ENCODE measurements around the gene SLC19A2. TPM values are rescaled to one million over a fixed set of nuclear protein-coding genes. Genes with fewer than 3 reads are reported as not detected.

SLC19A2 gene
- polyA plus RNA-seq, 1 donor from 2014 or later, result 45.8 TPM

- TF ChIP-seq SMC3 (conservative IDR thresholded peaks at IDR 0.05; ENCODE audit: poor library complexity), result no peak
- TF ChIP-seq EZH2 (IDR thresholded peaks at IDR 0.05; ENCODE audit: borderline replicate concordance, insufficient read depth, low read length, poor library complexity, severe bottlenecking), result no peak
- no peak for TF ChIP-seq RAD21 (conservative IDR thresholded peaks at IDR 0.05)
These were observed 27.5 kb upstream of the SLC19A2 start (continued) for GRCh38 chr1:169513208-169513607.

- no peak overlapping the region for H3K4me3 ChIP-seq (ENCODE audit: low read length)
- H3K9me2 ChIP-seq (ENCODE audit: insufficient read depth, low read length), result no peaks in the 10 kb centered on the region
- no peak overlapping the region for H3K4me2 ChIP-seq (ENCODE audit: low read length)
- H3K9ac ChIP-seq (ENCODE audit: low read length), result no peak overlapping the region
- no peaks in the 10 kb centered on the region for H3F3A ChIP-seq (ENCODE audit: insufficient read depth, low read length, poor library complexity, severe bottlenecking)
- no peaks in the 10 kb centered on the region for H4K20me1 ChIP-seq (ENCODE audit: insufficient read depth)
- no peaks in the 10 kb centered on the region for H3K9me3 ChIP-seq (ENCODE audit: low read length)
- H3K79me2 ChIP-seq (replicated peaks; ENCODE audit: insufficient read depth, low read length), result no peaks in the 10 kb centered on the region
- H2AFZ ChIP-seq (ENCODE audit: low read depth, low read length), result no peak overlapping the region
- H3K27ac ChIP-seq (ENCODE audit: low read length), result no peak overlapping the region
- no peaks in the 10 kb centered on the region for H3K27me3 ChIP-seq (ENCODE audit: insufficient read depth, low read depth, low read length)
- TF ChIP-seq EZH2 (IDR thresholded peaks at IDR 0.05; ENCODE audit: borderline replicate concordance, insufficient read depth, low read length, poor library complexity, severe bottlenecking) (no peak), POLR2AphosphoS5 (IDR thresholded peaks at IDR 0.05) (no peak), CTCF (IDR thresholded peaks at IDR 0.05; ENCODE audit: poor library complexity, severe bottlenecking) (no peak), RAD21 (conservative IDR thresholded peaks at IDR 0.05) (no peak), MXI1 (conservative IDR thresholded peaks at IDR 0.05; ENCODE audit: poor library complexity, severe bottlenecking) (no peak), TAF1 (IDR thresholded peaks at IDR 0.05; ENCODE audit: low read depth) (no peak), EP300 (conservative IDR thresholded peaks at IDR 0.05; ENCODE audit: poor library complexity, severe bottlenecking) (no peak), SMC3 (conservative IDR thresholded peaks at IDR 0.05; ENCODE audit: poor library complexity) (no peak), REST (IDR thresholded peaks at IDR 0.05; ENCODE audit: borderline replicate concordance) (no peak)
- no peaks in the 10 kb centered on the region for H3K36me3 ChIP-seq (ENCODE audit: insufficient read depth, low read length)
These were observed 25.7 kb upstream of the SLC19A2 start for GRCh38 chr1:169511316-169512005.

DNA sequence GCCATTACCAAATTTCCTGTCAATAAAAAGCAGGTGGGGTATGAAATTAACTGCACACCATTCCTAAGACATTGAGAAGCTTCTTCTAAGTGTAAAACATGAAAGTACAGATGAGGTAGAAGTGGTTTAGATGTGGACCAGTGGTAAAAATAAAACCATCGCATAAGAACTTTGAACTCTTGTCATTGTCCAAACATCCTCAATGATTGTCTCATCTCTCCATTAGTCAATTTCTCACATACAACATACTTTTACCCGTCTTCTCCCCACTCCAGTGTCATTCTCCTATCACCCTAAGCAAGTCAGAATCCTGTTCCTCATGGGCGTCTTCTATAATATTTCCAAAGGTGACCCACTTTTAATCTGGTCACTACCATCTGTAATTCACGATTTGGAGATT, 24.3 kb upstream of the SLC19A2 start:
- Histone ChIP-seq H3K4me2 (ENCODE audit: low read length) (no peak overlapping the region), H4K20me1 (ENCODE audit: insufficient read depth) (no peaks in the 10 kb centered on the region), H3K27me3 (ENCODE audit: insufficient read depth, low read depth, low read length) (no peaks in the 10 kb centered on the region), H3K36me3 (ENCODE audit: insufficient read depth, low read length) (no peaks in the 10 kb centered on the region), H3K9me3 (ENCODE audit: low read length) (no peaks in the 10 kb centered on the region), H2AFZ (ENCODE audit: low read depth, low read length) (no peak overlapping the region), H3K9me2 (ENCODE audit: insufficient read depth, low read length) (no peaks in the 10 kb centered on the region), H3K4me3 (ENCODE audit: low read length) (no peak overlapping the region), H3F3A (ENCODE audit: insufficient read depth, low read length, poor library complexity, severe bottlenecking) (no peaks in the 10 kb centered on the region), H3K79me2 (replicated peaks; ENCODE audit: insufficient read depth, low read length) (no peaks in the 10 kb centered on the region), H3K27ac (ENCODE audit: low read length) (no peak overlapping the region), H3K9ac (ENCODE audit: low read length) (no peak overlapping the region)
- TF ChIP-seq EZH2 (IDR thresholded peaks at IDR 0.05; ENCODE audit: borderline replicate concordance, insufficient read depth, low read length, poor library complexity, severe bottlenecking) (no peak), POLR2AphosphoS5 (IDR thresholded peaks at IDR 0.05) (no peak), REST (IDR thresholded peaks at IDR 0.05; ENCODE audit: borderline replicate concordance) (no peak), SMC3 (conservative IDR thresholded peaks at IDR 0.05; ENCODE audit: poor library complexity) (no peak), TAF1 (IDR thresholded peaks at IDR 0.05; ENCODE audit: low read depth) (no peak), RAD21 (conservative IDR thresholded peaks at IDR 0.05) (no peak), EP300 (conservative IDR thresholded peaks at IDR 0.05; ENCODE audit: poor library complexity, severe bottlenecking) (no peak), CTCF (IDR thresholded peaks at IDR 0.05; ENCODE audit: poor library complexity, severe bottlenecking) (no peak), MXI1 (conservative IDR thresholded peaks at IDR 0.05; ENCODE audit: poor library complexity, severe bottlenecking) (no peak)
